Measurements from ENCODE around the gene ZNF831.

ZNF831 gene

DNA sequence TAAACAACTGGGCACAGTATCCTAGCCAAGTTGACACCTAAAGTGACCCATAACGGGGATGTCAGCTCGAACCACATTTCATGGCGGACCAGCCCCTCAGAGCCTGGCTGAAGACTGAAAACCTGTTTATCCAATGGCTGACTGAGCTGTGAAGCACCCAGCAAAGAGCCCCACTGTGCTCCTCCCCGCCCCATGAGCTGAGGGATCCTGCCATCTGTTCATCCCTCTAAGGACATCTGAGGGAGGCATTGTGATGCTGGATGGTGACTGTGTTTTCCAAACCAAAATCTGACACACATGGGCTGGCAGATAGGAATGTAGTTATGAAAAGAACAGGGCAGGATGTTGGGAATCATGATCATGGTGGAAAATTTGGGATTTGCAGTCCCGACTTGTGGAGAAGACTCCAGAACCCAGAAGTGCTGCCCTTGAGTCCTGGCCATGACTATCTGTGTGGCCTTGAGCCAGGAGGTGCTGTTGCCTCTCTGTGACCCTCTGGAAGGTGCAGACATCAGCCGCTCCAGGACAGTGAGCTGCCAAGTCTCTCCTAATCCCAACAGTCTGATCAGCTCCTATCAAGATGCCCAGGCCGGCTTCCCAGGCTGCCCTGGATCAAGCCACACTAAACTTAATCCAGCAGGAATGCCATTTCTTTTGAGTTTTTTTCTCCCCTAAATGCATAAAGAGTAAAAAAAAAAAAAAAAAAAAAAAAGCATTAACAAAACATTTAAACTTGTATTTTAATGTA lies 142.5 kb downstream of the ZNF831 start:
- ATAC-seq (replicated peaks; ENCODE audit: extremely low read depth, poor library complexity, severe bottlenecking) (no peak), DNase-seq (ENCODE audit: low spot score in 2 of 2) (no peak)
- no peaks in the 10 kb centered on the region for H3K36me3 Mint-ChIP-seq (ENCODE audit: insufficient read depth)
- no peak overlapping the region for H3K27ac Mint-ChIP-seq (ENCODE audit: low read depth)
- H3K27me3 Mint-ChIP-seq = peaks cover 71% of the 10 kb centered on the region
- H3K4me3 Mint-ChIP-seq = no peak overlapping the region
- H3K4me1 Mint-ChIP-seq = no peaks in the 10 kb centered on the region
- no peaks in the 10 kb centered on the region for H3K9me3 Mint-ChIP-seq

GRCh38 chr20:59307270-59307669 lies 143.6 kb downstream of the ZNF831 start:
- no peak for ATAC-seq (replicated peaks; ENCODE audit: extremely low read depth, poor library complexity, severe bottlenecking)
- H3K27me3 Mint-ChIP-seq = peaks cover 59% of the 10 kb centered on the region
- no peak overlapping the region for H3K4me3 Mint-ChIP-seq
- H3K4me1 Mint-ChIP-seq = no peaks in the 10 kb centered on the region
- H3K9me3 Mint-ChIP-seq = no peaks in the 10 kb centered on the region
- H3K36me3 Mint-ChIP-seq (ENCODE audit: insufficient read depth) = no peaks in the 10 kb centered on the region
- H3K27ac Mint-ChIP-seq (ENCODE audit: low read depth) = no peak overlapping the region
- DNase-seq (ENCODE audit: low spot score in 2 of 2) = no peak
